ENCODE data around the gene MME. TPM values are rescaled to one million over a fixed set of nuclear protein-coding genes. Genes with fewer than 3 reads are reported as not detected.
A peak's percentile ranks its signal among the peaks of the same experiment; 100 is the strongest.

The MME gene
- total and polyA plus RNA-seq, 2 donors (not counting 1 experiment from before 2014, with no cell fraction given), result 137 to 451 TPM

DNA sequence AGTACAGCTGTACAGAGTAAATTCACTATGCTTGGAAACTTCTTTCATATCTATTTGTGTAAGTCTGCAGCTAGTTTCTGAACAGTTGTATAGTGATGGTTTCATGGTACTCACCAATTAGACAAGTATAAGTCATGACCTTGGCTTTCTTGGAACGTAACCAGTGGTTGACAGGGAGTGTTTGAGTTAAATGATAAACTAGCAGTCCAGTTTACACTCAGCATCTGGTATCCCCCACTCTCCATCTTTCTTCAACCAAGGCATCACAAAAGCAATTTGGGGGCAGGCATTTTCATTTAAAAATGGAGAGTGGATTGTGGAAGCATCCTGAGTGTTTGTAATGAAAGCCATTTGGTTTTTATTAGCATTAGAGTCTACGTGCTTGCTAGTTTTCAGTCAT lies 26.0 kb downstream of the MME start:
- H3K4me2 ChIP-seq (ENCODE audit: extremely low read depth, insufficient read depth, low read length), result peak overlapping the region; percentile 42
- H3K36me3 ChIP-seq (ENCODE audit: control insufficient read depth, insufficient read depth, low read length), result no peaks in the 10 kb centered on the region
- no peak overlapping the region for H3K9ac ChIP-seq (ENCODE audit: insufficient read depth, low read length)
- H3K4me1 ChIP-seq (ENCODE audit: control insufficient read depth, extremely low read depth, insufficient read depth, low read length), result peaks cover 11% of the 10 kb centered on the region
- TF ChIP-seq, protein P1, sequence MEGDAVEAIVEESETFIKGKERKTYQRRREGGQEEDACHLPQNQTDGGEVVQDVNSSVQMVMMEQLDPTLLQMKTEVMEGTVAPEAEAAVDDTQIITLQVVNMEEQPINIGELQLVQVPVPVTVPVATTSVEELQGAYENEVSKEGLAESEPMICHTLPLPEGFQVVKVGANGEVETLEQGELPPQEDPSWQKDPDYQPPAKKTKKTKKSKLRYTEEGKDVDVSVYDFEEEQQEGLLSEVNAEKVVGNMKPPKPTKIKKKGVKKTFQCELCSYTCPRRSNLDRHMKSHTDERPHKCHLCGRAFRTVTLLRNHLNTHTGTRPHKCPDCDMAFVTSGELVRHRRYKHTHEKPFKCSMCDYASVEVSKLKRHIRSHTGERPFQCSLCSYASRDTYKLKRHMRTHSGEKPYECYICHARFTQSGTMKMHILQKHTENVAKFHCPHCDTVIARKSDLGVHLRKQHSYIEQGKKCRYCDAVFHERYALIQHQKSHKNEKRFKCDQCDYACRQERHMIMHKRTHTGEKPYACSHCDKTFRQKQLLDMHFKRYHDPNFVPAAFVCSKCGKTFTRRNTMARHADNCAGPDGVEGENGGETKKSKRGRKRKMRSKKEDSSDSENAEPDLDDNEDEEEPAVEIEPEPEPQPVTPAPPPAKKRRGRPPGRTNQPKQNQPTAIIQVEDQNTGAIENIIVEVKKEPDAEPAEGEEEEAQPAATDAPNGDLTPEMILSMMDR (conservative IDR thresholded peaks at IDR 0.05 in 1 of 2, IDR thresholded peaks at IDR 0.05 in 1 of 2; ENCODE audit: low read depth in 1 of 2, low read length in 2 of 2), result no peak
- no peak for TF ChIP-seq EZH2 (IDR thresholded peaks at IDR 0.05; ENCODE audit: low read length, missing control alignments)
- H2AFZ ChIP-seq (ENCODE audit: low read length), result no peak overlapping the region
- H4K20me1 ChIP-seq (ENCODE audit: control insufficient read depth, extremely low read depth, insufficient read depth, low read length), result no peaks in the 10 kb centered on the region
- H3K27me3 ChIP-seq (ENCODE audit: control insufficient read depth, insufficient read depth, low read length), result no peaks in the 10 kb centered on the region
- no peak overlapping the region for H3K4me3 ChIP-seq (replicated peaks in 1 of 4; ENCODE audit: control extremely low read depth in 1 of 4, insufficient read depth in 1 of 4, low read depth in 3 of 4, low read length in 4 of 4)
- DNase-seq (ENCODE audit: low read depth in 2 of 2), result peak; percentile 7 to 85
- no peak overlapping the region for H3K27ac ChIP-seq (ENCODE audit: insufficient read depth, low read length)
- no peaks in the 10 kb centered on the region for H3K79me2 ChIP-seq (ENCODE audit: control insufficient read depth, insufficient read depth, low read length)
- H3K9me3 ChIP-seq (ENCODE audit: control insufficient read depth, insufficient read depth, low read depth, low read length), result no peaks in the 10 kb centered on the region

DNA sequence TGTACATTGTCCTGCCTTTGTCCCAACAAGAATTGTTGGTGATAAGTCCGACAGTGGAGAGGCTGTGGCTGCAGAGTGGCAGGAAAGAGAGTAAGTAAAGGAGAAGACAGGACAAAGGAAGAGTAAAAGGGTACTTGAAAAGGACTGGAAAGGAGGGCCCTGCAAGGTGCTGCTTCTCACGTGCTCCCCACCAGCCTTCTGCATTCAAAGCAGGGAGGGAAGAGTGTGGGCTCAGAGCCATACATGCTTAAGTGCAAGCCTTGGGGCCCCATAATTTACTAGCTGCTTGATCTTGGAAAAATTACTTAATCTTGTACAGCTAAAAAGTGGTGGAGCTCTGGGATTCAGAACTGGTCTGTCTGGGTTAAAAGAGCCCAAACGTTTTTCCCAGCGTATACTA lies 29.9 kb downstream of the MME start:
- H3K79me2 ChIP-seq (ENCODE audit: control insufficient read depth, insufficient read depth, low read length), result no peaks in the 10 kb centered on the region

DNA sequence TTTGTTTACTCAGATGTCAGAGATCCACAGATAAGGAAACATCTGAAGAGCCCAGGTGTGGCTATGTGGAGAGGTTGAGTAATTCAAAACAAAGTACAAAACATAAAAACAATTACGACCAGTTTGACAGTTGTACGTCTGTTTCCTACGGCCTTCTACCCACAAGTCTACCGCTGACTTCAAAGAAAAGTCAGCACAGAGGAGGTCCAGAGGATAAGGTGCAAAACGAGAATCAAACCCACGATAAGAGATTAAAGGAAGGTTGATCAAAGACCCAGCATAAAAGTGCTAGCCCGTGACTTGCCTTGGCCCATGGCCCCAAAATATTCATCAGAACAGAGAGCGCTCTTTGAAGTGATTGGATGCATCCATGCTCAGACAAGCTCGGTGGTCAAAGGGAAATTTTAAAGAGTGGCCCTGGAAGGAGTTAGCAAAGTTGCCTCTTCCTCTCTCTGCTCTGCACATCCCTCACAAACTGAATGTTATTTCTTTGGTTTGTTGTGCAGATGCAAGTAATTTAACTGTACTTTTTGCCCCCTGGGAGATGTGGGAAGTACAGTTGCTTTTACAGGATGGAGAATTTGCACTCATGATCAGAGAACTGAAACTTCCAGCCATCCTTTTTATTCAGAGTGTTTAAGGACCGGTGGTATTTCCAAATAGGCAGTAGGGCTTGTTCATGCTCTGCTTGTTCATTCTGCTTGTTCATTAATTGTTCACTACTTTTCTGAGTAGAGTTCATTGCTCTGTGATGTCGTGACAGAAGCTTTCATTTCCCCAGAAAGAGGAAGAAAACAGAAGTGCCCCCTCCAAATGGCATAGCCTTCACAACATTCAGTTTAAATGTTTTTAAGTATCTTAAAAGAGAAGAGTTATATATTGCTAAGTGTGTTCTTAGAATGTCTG lies 31.1 kb downstream of the MME start:
- Histone ChIP-seq H3K4me2 (ENCODE audit: extremely low read depth, insufficient read depth, low read length) (no peak overlapping the region), H3K27ac (ENCODE audit: insufficient read depth, low read length) (no peak overlapping the region), H2AFZ (ENCODE audit: low read length) (no peak overlapping the region), H3K79me2 (ENCODE audit: control insufficient read depth, insufficient read depth, low read length) (no peaks in the 10 kb centered on the region), H3K9me3 (ENCODE audit: control insufficient read depth, insufficient read depth, low read depth, low read length) (no peaks in the 10 kb centered on the region), H3K9ac (ENCODE audit: insufficient read depth, low read length) (no peak overlapping the region), H3K27me3 (ENCODE audit: control insufficient read depth, insufficient read depth, low read length) (no peaks in the 10 kb centered on the region), H4K20me1 (ENCODE audit: control insufficient read depth, extremely low read depth, insufficient read depth, low read length) (no peaks in the 10 kb centered on the region), H3K36me3 (ENCODE audit: control insufficient read depth, insufficient read depth, low read length) (no peaks in the 10 kb centered on the region), H3K4me3 (replicated peaks in 1 of 4; ENCODE audit: control extremely low read depth in 1 of 4, insufficient read depth in 1 of 4, low read depth in 3 of 4, low read length in 4 of 4) (no peak overlapping the region), H3K4me1 (ENCODE audit: control insufficient read depth, extremely low read depth, insufficient read depth, low read length) (no peaks in the 10 kb centered on the region)
- TF ChIP-seq EZH2 (IDR thresholded peaks at IDR 0.05; ENCODE audit: low read length, missing control alignments), result no peak
- TF ChIP-seq, protein P1 (conservative IDR thresholded peaks at IDR 0.05 in 1 of 2, IDR thresholded peaks at IDR 0.05 in 1 of 2; ENCODE audit: low read depth in 1 of 2, low read length in 2 of 2), result no peak
- no peak for DNase-seq (ENCODE audit: low read depth in 2 of 2)

More for the DNA sequence above, 29.9 kb downstream of the MME start:
- DNase-seq (ENCODE audit: low read depth in 2 of 2), result no peak
- TF ChIP-seq EZH2 (IDR thresholded peaks at IDR 0.05; ENCODE audit: low read length, missing control alignments), result no peak
- TF ChIP-seq, protein P1 (conservative IDR thresholded peaks at IDR 0.05 in 1 of 2, IDR thresholded peaks at IDR 0.05 in 1 of 2; ENCODE audit: low read depth in 1 of 2, low read length in 2 of 2), result no peak
- Histone ChIP-seq H4K20me1 (ENCODE audit: control insufficient read depth, extremely low read depth, insufficient read depth, low read length) (no peaks in the 10 kb centered on the region), H3K36me3 (ENCODE audit: control insufficient read depth, insufficient read depth, low read length) (no peaks in the 10 kb centered on the region), H3K4me3 (replicated peaks in 1 of 4; ENCODE audit: control extremely low read depth in 1 of 4, insufficient read depth in 1 of 4, low read depth in 3 of 4, low read length in 4 of 4) (no peak overlapping the region), H3K9ac (ENCODE audit: insufficient read depth, low read length) (no peak overlapping the region), H3K4me2 (ENCODE audit: extremely low read depth, insufficient read depth, low read length) (no peak overlapping the region), H3K9me3 (ENCODE audit: control insufficient read depth, insufficient read depth, low read depth, low read length) (no peaks in the 10 kb centered on the region), H3K27ac (ENCODE audit: insufficient read depth, low read length) (no peak overlapping the region), H3K27me3 (ENCODE audit: control insufficient read depth, insufficient read depth, low read length) (no peaks in the 10 kb centered on the region), H3K4me1 (ENCODE audit: control insufficient read depth, extremely low read depth, insufficient read depth, low read length) (peaks cover 3% of the 10 kb centered on the region), H2AFZ (ENCODE audit: low read length) (no peak overlapping the region)

Measured in fibroblast of lung (primary cell).